NCI-H82 (cell line): Measurements from ENCODE around the gene CHCHD1.
"Not testable (repeated sequence)": the region's sequence is repeated elsewhere in the genome, so short reads cannot be mapped to it uniquely, and the experiment has no call there.

ENCODE experiments used
- DNase-seq: peaks from one replicate; lab custom pipeline; 2025; lab: John Stamatoyannopoulos, UW

Gene CHCHD1

DNA sequence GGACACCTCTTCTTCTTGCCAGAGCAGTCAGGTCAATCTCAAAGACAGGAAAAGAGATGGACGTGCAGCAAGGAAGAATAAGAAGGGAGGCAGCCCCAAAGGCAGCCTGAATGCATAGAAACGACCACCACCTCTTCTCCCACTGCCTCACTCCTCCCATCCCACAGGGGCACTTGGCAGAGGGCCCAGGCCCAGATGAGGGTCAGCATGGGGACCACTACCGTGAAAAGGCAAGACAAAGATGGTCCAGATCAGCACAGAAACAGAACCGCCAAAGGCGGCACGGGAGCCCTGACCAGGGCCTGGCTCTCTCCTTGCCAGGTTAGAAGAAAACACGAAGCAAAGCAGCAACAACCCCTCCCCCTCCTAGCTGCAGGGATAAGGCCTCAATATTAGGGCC is 31.5 kb downstream of the CHCHD1 start:
- no peak for DNase-seq

DNA sequence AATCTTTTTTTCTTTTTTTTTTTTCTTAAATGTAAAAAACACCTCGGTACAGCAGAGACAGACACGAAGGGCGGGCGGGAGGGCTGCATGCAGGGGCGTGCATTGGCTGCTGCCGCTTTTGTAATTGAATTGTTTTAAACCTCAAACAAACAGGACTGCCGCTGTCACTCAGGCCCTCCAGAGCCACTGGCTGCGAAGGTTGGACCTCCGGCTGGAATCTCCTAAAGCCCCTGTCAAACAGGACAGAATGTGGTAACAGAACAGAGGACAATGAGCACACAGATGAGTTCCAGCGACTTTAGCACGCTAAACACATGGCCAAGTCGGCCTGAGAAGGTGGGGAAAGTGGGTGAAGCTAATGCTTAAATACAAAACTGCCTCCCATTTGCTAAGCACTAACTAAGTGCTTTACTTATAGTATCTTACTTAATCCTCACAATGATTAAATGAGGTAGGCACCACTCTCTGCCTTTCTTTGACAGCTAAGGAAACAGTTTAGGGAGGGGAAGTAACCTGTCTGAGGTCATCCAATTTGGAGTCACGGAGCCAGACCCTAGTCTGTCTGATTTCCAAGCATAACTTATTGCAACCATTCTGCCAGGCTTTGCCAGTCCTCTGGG is 32.5 kb downstream of the CHCHD1 start:
- no peak for DNase-seq

- DNase-seq, result peak; percentile 38
These were observed 33.3 kb downstream of the CHCHD1 start for GRCh38 chr10:73814896-73815718.

DNA sequence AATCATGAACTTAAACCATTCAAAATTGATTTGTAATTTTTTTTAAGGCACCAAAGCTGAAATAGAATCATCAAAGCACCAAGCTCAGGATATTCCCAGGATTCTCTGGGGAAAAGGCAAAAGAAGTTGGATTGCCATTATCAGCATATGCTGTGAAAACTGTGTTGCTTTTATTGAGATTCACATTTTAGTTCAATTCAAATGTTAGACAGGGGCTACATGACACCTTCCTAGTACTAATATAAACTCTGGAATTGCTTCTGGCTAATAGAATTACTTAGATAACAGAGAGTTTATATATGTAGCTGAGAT is 33.8 kb downstream of the CHCHD1 start:
- DNase-seq, result no peak

- DNase-seq, result no peak
These were observed 35.3 kb downstream of the CHCHD1 start for GRCh38 chr10:73816917-73817729.

DNA sequence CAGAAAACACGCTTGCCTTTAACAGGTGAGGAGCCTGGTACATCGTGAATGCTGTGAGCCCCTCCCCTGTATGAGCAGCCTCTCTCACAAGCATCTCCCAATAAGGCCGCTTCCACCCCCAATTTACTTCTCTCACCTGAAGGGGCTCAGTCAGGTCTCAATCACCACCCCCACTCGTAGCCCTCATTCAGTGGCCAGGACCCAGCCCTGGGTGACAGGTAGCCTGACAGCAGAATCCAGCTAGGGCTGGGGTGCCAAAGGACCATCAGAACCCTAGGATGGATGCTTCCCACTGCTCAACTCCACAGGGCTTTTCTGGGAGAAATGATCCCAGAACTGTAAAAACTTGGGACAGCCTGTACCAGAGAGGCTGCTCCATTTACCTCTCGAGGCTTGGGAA is 36.0 kb downstream of the CHCHD1 start:
- DNase-seq, result no peak

DNA sequence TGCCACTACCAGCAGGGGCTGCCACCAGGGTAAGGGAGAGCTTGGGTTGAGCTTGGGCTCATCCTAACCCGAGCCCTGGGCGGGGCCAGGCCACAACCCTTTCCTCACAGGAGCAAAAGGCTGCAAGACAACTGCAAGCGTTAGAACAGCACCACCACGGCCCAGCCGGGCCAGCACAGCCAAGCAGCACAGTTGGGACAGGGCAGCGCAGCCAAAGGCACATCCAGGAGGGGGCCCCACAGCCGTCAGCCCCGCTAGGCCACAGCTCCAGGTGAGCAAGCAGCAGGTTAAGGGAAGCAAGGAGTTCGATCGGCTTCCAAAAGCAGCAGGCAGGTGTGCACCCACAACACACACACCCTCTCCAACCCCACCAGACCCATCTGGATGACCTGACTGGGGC is 36.6 kb downstream of the CHCHD1 start:
- no peak for DNase-seq

DNA sequence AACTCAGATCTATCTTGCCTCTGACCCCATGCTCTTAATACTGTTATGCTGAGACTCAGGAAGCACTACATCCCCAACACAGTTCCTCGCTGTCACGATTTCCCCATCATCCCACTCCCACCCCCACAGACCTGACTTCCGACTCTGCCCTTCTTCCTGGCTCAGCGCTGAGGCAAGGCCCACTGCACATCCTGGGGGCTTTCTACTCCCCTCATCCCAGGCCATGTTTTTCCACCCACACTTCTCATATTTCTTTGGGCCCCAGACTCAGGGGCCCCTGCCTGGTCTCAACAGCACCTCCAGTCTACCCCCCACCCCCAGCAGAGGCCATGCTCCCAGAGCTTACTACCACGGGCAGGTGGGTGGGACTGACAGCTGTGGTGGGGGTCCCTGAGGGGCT is 37.2 kb downstream of the CHCHD1 start:
- DNase-seq, result no peak

GRCh38 chr10:73819513-73820093 is 37.8 kb downstream of the CHCHD1 start:
- DNase-seq, result no peak

DNA sequence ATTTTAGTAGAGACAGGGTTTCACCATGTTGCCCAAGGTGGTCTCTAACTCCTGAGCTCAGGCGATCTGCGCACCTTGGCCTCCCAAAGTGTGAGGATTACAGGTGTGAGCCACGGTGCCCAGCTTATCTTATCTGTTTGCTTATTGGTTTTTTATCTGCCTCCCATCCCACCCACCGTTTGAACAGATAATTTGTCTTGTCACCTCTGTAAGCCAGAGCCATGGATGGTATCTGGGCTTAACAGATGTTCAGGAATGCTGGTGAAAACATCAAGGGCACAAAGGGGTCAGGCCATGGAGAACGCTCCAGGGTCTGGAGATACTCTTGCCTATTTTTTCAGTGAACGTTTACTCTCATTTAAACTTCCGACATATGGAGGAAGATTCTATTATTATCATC is 41.5 kb downstream of the CHCHD1 start:
- DNase-seq, result no peak

DNA sequence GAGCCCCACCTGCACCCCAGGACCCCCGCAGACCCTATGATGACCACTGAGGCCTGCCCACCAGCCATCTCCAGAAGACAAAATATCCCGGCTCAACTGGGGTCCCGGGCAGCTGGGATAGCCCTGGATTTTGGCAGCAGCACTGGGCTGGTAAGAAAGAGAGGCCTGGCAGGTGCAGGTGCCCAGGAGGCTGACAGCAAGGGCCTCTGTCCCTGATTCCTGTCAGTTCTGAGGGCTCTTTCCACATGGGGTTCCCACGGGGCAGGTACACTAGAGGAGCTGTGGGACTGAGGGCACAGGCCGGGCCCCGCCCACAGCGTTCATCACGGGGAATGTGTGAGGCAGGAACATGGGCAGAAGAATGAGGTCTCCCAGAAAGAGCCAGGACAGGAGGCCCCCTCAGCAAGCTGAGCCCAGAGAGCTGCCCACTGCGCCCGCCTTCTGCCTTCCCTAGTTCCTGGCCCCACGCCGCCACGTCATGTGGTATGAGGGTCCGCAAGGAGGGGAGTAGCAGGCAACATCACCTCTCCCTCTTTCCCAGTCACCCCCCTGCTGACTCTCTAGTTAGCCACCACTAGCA is 42.4 kb downstream of the CHCHD1 start:
- DNase-seq, result no peak

DNA sequence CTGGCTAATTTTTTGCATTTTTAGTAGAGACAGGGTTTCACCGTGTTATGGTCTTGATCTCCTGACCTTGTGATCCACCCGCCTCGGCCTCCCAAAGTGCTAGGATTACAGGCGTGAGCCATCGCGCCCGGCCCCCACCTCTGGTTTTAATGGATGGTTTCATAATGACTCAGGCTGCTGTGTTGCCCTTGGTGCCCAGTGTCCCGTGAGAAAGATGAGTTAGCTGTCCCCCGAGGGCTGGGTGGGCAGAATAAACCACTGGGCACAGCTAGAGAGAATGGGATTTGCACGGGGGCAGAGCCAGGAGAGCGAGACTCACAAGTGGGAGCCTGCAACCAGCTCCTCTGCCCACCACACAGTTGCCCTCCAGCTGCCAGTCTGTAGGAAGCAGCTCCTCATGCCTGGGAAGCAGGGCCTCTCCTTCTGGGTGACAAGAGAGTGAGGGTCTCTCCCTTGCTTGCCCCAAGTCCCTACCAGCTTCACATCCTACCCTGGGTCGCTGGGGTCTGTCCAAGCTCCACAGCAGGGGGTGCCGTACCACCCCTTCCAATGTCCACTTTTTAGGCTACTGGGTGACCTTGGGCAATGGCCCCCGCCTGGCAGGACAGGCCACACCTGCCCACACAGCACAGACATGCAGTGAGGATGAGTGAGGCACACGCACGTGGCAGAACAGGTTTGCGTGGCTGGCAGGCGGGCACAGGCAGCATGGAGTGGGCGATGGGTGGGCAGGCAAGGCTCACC is 45.7 kb downstream of the CHCHD1 start:
- DNase-seq, result no peak

- DNase-seq, result no peak
These were observed 46.3 kb downstream of the CHCHD1 start for GRCh38 chr10:73828161-73828560.

GRCh38 chr10:73829090-73829489 is 47.2 kb downstream of the CHCHD1 start:
- DNase-seq, result not testable (repeated sequence)
